ENCODE results near the gene CSRP1. TPM values are rescaled to one million over a fixed set of nuclear protein-coding genes. Genes with fewer than 3 reads are reported as not detected.
A peak's percentile ranks its signal among the peaks of the same experiment; 100 is the strongest.
"Not testable (repeated sequence)": the region's sequence is repeated elsewhere in the genome, so short reads cannot be mapped to it uniquely, and the experiment has no call there.

CSRP1 gene
- 1,000 to 10,000 TPM; 1,426 to 2,194 TPM for total RNA-seq
- long read RNA-seq, donor 1, full-length matches to known transcripts, result 666 of 802 reads
- long read RNA-seq, donor 1, partial matches to known transcripts, result 52 of 802 reads
- long read RNA-seq, donor 1, other reads (novel, unspliced or antisense), result 84 of 802 reads
- long read RNA-seq, donor 2, full-length matches to known transcripts, result 2,275 of 2,506 reads
- long read RNA-seq, donor 2, partial matches to known transcripts, result 105 of 2,506 reads
- long read RNA-seq, donor 2, other reads (novel, unspliced or antisense), result 126 of 2,506 reads

DNA sequence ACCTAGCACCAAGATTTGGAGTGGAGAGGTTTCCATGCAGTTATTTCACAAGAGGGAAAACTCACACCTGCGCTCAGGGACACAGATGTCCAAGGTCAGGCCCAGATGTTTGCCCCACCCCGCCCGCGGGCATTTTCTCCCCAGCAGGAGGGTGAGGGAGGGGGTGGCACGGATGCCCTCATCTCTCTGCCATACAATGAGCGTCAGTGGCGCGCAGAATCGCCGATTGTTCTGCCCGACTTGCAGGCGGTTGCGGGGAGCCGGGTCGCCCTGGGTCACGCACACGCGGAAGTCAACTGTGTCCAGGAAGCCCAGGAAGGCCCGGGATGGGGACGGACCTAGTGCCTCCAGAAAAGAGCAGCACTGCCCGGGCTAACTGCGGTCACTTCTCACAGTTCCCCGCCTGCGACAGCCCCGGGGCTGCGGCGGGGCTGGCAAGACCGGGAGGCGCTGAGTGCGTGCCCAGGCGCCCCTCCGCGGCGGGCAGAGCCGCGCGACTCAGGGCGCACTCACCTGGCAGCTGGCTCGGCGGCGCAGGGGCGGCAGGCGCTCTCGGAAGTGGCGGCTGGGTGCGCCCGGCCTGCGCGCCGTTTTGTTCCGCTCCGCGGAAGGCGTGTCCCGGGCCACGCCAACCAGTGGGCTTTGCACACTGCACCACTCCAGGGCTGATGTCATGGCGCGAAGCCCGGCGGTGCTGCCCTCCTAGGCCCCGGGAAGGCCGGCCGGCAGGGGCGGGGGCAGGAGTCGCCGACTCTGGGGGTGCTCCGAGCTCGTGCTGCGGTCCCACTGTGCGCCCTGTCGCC is at the start of gene CSRP1:
Gene CSRP1, minus strand, starts transcription at position 567 of the 803 bp plus-strand sequence. CDS start 10,820 bp downstream, outside the sequence.
- intact Hi-C loops (cut with DNase I), result no loop called here
- DNase-seq (ENCODE audit: low spot score), result peak; percentile 97

DNA sequence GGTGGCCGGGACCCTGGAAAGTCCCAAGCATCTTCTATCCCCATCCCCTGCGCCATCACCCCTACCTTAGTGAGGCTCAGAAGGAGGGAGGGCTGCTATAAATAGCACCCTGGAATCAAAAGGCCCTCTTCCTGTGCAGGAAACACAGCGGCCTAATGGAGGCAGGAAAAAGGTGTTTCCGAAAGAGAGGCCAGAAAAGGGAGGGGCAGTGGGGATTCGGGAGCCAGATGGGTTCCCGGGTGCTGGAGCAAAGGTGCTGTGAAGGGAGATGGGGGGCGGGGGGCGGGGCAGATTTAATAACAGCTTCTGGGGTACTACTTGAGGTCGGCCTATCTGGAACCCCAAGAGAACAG is 48.6 kb upstream of the CSRP1 start:
- DNase-seq (ENCODE audit: low spot score), result no peak
- intact Hi-C loops (cut with DNase I), result no loop called here

DNA sequence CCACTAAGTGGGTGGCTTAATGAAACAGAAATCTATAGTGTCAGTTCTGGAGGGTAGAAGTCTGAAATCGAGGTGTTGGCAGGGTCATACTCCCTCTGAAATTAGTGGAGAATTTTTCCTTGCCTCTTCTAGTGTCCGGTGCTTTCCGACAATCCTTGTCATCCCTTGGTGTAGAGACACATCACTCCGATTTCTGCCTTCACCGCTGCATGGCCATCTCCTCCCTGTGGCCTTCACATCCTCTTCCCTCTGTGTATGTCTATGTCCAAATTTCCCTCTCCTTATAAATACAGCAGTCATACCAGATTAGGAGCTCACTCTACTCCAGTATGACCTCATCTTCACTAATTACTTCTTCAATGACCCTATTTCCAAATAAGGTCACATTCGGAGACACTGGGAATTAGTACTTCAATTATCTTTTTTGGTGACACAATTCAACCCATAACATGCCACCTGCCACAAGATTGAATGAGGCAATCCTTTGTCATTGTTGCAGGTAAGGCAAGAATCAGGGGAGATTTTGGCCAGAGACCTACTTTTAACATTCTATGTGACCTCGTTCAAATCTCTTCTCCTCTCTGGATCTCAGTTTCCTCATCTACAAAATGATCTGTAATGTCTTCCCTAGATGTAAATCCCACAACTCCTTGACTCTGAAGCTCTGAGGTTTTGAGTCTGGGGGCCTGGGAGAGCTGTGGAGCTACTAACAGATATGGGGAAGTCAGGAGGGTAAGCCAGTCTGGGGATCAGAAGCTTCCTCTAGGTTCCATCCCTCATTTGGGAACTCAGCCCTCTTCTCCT is 48.1 kb upstream of the CSRP1 start:
- DNase-seq (ENCODE audit: low spot score), result no peak
- intact Hi-C loops (cut with DNase I), result no loop called here

GRCh38 chr1:201554190-201554600 is 47.3 kb upstream of the CSRP1 start:
- intact Hi-C loops (cut with DNase I), result no loop called here
- no peak for DNase-seq (ENCODE audit: low spot score)

DNA sequence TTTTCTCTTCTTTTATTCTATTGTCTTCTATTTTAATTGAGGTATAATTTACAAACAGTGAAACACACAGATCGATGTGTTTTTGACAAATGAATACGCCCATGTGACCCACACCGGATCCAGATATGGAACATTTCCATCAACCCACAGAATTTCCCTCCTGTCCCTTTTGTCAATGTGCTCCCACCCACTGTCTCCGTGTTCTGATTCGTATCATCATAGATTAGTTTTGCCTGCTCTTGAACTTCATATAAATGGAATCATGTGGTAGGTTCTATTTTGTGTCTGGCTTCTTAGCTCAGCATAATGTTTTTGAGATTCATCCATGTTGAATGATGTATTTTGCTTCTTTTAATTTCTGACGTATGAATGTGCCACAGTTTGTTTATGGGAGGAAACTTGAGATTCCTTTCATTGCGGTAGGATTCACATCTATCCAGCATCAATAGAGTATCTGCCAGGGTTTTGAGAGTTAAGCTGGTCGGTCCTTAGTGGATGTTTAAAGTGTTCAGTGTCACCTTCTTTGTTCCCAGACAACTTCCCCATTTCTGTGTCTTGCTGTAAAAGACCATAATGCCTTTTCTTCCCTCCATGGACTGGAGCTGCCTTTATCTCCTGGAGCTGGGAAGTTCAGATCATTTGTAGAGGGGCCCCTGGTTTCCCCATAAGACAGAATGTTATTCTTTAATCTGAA is 46.7 kb upstream of the CSRP1 start:
- intact Hi-C loops (cut with DNase I), result no loop called here
- DNase-seq (ENCODE audit: low spot score), result no peak

- DNase-seq (ENCODE audit: low spot score), result no peak
- intact Hi-C loops (cut with DNase I), result no loop called here
Observed at GRCh38 chr1:201552941-201553351, 46.0 kb upstream of the CSRP1 start.

DNA sequence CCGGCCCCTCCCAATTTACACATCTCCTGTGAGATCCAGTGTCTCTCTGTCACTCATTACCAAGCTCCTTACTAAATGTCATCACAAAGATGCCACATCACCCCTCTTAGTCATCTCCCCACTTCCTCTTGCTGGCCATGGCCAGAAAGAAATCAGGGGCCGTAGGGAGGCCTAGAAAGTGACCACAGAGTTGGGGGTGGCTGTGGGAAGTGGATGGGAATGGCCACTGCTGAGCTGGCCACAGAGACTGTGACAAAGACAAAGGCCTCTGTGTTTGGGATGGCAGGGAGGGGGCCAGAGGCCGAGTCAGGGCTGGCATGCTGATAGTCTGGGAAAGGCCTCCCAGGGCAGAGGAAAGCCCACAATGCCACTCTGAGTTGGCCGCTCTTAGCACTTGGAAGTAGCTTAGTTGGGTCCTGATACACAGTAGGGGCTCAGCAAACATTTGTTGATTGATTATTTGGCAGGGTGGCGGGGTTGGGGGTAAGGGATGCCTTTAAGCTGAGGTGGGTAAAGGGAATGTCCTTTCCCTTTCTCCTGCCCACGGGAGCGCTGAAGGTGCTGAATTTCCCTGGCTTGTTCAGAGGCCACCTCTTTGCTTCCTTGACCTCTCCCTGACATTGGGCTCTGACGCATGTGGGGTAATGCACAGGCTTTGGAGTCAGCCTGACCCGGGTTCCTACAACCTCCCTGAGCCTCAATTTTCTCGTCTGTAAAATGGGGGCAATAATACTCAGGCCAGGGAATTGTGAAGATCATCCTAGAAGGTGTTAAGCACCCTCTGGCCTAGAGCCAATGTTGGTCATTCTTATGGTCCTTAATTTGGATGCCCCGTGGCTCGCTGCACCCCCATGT is 45.2 kb upstream of the CSRP1 start:
- DNase-seq (ENCODE audit: low spot score), result no peak
- intact Hi-C loops (cut with DNase I), result no loop called here

DNA sequence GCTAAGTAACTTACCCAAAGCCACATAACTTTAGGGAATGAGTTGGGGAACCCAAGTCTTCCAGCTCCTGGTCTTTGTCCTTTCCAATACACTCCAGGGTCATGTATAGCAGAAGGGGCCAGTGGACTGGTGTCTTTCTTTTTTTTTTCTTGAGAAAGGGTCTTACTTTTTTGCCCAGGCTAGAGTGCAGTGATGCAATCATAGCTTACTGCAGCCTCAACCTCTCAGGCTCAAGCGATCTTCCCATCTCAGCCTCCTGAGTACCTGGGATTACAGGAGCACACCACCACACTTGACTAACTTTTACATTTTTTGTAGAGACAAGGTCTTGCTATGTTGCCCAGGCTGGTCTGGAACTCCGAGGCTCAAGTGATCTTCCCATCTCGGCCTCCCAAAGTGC is 44.2 kb upstream of the CSRP1 start:
- intact Hi-C loops (cut with DNase I), result no loop called here
- no peak for DNase-seq (ENCODE audit: low spot score)

DNA sequence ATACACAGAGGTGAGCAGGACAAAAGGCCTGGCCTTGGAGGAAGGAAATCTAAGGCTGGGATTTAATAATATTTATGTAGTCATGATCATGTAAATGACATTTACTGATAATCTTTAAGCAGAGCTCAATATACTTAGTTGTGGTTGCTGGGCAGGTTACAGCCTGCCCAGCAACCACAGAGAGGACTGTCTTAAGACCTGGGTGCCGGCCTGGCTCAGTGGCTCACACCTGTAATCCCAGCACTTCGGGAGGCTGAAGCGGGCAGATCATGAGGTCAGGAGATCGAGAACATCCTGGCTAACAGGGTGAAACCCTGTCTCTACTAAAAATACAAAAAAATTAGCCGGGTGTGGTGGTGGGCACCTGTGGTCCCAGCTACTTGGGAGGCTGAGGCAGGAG is 42.6 kb upstream of the CSRP1 start:
- intact Hi-C loops (cut with DNase I); DNase-seq (ENCODE audit: low spot score): not testable (repeated sequence)

- no peak for DNase-seq (ENCODE audit: low spot score)
- intact Hi-C loops (cut with DNase I), result no loop called here
Observed at GRCh38 chr1:201545851-201546492, 39.0 kb upstream of the CSRP1 start.

DNA sequence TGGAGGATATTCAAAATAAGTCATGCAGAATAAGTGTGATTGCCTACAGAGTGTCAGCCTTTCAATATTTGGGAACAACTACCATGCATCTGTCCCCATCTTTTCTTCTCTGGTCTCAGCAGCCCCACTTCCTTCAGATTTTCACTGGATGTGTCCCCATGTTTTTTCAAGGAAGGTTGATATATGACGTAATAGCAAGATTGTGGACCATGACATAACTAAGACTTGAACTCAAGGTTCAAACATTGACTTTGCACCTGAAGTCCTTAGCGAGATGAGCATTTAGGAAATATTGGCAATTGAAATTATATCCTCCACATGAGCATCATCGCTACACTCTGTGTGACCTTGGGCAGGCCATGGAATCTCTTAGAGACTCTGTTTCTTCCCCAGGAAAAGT is 37.8 kb upstream of the CSRP1 start:
- no peak for DNase-seq (ENCODE audit: low spot score)
- intact Hi-C loops (cut with DNase I), result no loop called here

DNA sequence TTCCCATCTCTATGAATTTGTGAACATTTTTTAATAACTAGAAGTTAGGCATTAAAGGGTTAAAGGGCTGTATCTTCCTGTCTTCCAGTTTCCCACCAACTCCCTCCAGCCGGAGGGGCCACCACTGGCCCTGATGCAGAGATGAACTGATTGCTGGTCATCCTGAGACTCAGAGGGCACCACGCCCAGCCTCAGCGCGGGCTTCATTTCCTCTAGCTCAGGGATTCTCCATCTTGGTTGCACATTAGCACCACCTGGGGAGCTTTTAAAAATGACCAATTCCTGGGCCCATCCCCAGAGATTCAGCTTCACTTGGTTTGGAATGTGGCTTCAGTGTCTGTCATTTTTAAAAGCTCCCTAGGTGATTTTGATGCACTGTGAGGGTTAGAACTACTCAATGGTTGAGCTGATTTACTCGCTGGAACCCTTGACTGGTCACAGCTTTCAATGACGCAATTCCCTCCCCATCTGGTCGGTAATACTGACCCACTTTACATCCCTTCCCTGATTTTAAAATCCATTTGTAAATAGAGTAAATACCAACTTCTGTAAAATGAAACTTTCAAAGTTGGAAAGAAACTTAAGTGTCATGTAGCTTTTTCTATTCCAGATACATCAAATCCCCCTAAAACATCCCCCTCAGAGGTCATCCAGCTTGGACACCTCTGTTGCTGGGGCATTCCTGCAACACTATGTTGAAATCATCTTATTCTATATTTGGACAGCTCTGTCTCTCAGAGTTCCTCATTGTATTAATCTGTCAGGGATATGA is 37.1 kb upstream of the CSRP1 start:
- intact Hi-C loops (cut with DNase I), result no loop called here
- DNase-seq (ENCODE audit: low spot score), result no peak

GRCh38 chr1:201542309-201543035 is 35.5 kb upstream of the CSRP1 start:
- intact Hi-C loops (cut with DNase I), result no loop called here
- no peak for DNase-seq (ENCODE audit: low spot score)

DNA sequence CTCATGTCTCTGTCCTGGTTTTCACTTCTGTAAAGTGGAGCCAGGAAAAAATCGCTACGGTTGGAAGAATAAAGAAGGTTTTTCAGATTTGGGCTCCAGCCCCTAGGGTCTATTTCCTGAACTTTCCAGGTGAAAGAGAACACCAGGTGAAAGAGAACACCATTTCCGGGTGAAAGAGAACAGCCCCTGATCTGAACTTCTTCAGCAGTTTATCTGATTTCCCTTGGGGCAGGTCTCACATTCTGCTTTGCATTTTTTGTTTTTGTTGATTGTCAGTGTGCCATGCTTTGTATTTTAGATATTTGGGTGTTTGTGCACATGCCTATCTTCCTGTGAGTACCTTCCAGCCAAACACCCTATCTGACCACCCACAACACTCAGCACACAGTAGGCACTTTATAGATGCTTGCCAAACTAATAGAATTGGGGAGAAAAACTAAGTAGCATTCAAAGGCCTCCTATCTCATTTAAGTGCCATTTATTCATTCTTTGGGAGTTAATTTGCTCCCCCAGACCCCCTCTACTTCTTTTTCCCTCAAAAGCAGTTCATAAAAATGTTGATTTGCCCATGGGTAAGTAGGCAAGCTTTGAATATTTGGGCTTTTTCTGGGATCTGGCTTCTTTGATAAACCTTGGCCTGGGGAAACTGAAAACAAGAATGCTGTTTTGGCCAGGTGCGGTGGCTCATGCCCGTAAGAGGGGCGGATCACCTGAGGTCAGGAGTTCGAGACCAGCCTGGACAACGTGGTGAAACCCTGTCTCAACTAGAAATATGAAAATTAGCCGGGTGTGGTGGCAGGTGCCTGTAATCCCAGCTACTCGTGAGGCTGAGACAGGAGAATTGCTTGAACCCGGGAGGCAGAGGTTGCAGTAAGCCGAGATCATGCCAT is 34.2 kb upstream of the CSRP1 start:
- intact Hi-C loops (cut with DNase I), result no loop called here
- no peak for DNase-seq (ENCODE audit: low spot score)

DNA sequence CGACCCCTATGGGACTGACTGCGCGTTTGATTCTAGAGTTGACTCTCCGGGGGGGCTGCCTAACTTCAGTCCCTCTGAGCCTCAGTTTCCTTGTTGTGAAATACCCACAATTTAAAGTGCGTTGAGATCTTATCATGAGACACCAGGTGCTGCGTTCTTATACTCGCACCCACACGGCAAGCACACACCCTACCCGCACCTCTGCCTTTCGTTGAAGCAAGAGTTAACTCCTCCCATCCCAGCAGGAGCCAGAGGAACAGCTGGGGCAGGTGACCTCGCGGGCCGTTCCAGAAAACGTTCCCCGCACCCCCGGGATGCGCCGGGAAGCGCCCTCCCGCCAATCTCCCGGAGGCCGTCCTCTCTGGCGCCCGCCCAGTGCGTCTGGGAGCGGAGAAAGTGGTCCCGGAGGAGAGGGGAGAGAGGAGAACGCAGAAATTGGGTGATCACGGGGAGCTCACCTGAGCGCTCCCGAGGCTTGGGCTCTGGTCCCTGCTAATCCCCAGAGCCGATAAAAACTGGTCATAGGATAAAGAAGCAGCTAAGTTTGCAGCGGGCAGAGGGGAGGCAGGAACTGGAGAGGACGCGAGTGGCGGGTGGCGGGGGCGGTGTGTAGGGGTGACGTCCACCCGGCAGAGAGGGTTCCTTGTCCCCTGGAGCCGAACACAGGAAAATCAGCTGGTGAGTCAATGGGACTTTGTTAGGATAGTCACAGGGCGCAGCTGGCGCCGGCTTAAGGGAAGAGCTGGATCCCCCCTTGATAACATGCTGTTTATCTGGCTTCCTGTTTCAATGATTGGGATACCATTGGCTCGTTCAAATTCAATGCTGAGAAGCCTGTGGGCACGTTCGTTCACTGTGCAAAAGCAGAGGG is 32.9 kb upstream of the CSRP1 start:
- intact Hi-C loops (cut with DNase I), result loop anchor here in 1 of 2 donors (5.0 kb wide), 1 partner anchor 173 kb away; no protein-coding TSS in a partner anchor
- DNase-seq (ENCODE audit: low spot score), result peak; percentile 88
